ENCODE measurements around the gene DNAJB9.

DNA sequence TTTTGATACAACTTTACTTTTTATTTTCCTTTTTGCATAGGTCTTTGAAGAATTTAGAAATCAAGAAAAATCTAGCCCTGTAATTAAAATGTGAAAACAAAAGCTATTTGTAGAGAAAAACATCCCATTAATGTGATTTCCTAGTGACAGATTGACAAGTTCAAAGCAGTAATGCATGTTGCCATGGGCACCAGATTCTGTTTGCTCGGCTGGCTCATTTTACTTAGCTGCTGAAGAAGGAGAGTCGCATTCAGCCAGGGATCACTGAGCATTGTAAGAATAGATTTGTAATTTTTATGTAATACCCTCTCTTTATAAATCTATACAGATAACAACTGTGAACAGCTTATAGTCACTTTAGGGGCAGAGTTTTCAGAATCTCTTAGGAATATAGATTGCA lies 28.5 kb downstream of the DNAJB9 start:
- TF ChIP-seq, protein P1, sequence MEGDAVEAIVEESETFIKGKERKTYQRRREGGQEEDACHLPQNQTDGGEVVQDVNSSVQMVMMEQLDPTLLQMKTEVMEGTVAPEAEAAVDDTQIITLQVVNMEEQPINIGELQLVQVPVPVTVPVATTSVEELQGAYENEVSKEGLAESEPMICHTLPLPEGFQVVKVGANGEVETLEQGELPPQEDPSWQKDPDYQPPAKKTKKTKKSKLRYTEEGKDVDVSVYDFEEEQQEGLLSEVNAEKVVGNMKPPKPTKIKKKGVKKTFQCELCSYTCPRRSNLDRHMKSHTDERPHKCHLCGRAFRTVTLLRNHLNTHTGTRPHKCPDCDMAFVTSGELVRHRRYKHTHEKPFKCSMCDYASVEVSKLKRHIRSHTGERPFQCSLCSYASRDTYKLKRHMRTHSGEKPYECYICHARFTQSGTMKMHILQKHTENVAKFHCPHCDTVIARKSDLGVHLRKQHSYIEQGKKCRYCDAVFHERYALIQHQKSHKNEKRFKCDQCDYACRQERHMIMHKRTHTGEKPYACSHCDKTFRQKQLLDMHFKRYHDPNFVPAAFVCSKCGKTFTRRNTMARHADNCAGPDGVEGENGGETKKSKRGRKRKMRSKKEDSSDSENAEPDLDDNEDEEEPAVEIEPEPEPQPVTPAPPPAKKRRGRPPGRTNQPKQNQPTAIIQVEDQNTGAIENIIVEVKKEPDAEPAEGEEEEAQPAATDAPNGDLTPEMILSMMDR (IDR thresholded peaks at IDR 0.05) = no peak
- no peak for TF ChIP-seq POLR2A (IDR thresholded peaks at IDR 0.05)
